Muscle layer of duodenum (tissue), 2 donors: ENCODE data around the gene SLC5A6.
A peak's percentile ranks its signal among the peaks of the same experiment; 100 is the strongest.

ENCODE experiments used
- H3K27ac ChIP-seq: one replicate; pipeline ENCODE4 v1.7.0; 2013; ENCODE audit warnings: mild to moderate bottlenecking, low read length
- H3K27me3 ChIP-seq: one replicate; pipeline ENCODE4 v1.7.0; 2013; ENCODE audit warnings: low read depth, mild to moderate bottlenecking, control low read depth, low read length
- H3K36me3 ChIP-seq, 2 donors: one replicate each; pipeline ENCODE4 v1.7.0; 2013; ENCODE audit warnings: low read length in 2 of 2, control low read depth in 1 of 2, mild to moderate bottlenecking in 1 of 2; ENCODE audit not compliant: insufficient read depth in 2 of 2, control insufficient read depth in 1 of 2
- H3K4me1 ChIP-seq, 2 donors: one replicate each; pipeline ENCODE4 v1.7.0; 2013; ENCODE audit warnings: low read length in 2 of 2, mild to moderate bottlenecking in 2 of 2, control low read depth in 1 of 2, moderate library complexity in 1 of 2; ENCODE audit not compliant: insufficient read depth in 2 of 2, control insufficient read depth in 1 of 2
- H3K4me3 ChIP-seq, 2 donors: one replicate each; pipeline ENCODE4 v1.7.0; 2013; ENCODE audit warnings: low read length in 2 of 2, low read depth in 1 of 2, mild to moderate bottlenecking in 1 of 2
- H3K9me3 ChIP-seq, 2 donors: one replicate each; pipeline ENCODE4 v1.7.0; 2013; ENCODE audit warnings: low read length in 2 of 2, control low read depth in 1 of 2, mild to moderate bottlenecking in 1 of 2; ENCODE audit not compliant: control insufficient read depth in 1 of 2
- donor health status: healthy.

Gene SLC5A6

DNA sequence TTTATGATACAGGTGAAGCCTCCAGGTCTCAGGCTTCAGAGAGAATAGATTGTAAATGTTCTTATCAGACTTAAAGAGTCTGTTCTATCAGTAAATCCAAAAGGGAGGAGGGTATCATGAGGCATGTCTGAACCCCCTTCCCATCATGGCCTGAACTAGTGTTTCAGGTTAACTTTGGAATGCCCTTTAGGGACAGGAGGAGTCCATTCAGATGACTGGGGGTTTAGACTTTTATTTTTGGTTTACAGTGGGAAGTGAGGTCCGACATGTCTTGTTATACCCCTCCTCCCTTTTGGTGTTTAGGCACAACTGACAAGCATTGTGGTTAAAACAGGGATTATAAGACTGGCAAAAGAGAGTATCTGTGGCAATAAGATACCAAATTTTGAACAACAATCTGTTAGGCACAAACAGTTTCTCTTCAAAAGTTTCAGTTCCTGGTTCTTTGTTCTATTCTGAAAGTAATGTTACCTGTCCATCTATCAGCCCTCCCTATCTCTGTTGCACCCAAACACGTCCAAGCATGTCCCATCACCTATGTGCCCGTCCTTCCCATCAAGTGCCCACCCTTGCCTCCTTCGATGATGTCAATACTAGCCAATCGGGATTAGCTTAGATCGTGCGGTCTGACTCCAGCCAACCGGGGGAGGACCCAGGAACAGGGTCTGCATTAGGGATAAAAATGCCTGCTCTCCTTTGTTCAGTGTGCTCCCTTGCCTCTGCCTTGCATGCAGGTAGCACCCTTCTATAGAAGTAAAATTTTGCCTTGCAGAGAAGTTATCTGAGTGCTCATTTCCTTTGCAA lies 46.9 kb downstream of the SLC5A6 start:
- no peaks in the 10 kb centered on the region for H3K36me3 ChIP-seq
- peaks cover 0 to 3% of the 10 kb centered on the region in 2 donors for H3K4me1 ChIP-seq
- no peak overlapping the region for H3K4me3 ChIP-seq
- H3K27ac ChIP-seq, result no peak overlapping the region
- H3K9me3 ChIP-seq, result no peaks in the 10 kb centered on the region
- no peaks in the 10 kb centered on the region for H3K27me3 ChIP-seq

DNA sequence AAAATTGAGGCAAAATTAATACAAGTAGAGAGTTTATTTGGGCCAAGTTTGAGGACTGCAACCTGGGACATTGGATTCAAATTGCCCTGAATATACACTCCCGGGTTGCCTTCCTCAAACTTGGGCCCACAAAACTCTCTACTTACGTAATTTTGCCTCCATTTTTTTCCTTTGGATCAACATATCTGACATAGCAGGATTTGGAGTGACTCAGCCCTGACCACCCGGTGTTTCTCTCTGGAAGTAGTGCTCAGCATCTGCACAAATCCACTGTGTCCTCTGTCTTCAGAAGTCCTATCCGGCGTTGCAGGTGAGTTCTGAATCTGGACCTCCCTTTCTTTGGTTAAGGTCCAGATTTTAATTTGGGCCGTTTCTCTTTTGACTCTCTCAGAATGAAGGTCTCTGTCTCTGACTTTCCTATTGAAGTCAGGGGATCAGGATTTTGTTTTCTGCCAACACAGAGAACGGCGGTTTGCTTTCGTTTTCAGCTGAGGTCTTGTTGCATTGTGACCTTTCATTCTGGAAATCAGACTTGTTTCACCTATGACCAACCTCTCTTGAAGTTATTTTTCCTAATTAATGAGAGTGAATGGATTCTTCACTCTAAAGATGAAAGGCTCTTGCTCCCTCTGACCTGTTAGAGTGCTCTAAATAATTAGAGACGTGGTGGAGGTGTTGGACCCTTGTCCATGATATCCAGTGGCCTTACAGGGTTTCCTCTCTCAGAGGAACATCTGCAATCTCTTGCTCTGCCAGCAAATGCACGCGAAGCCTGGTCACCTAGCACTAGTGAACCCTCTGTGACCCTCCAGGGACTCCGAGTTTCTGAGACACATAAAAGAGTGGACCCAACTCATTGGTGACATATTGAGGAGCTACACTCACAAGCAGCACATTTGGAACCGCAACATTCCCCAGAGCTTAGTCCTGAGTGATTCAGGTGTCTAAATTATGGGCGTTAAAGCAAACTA lies 49.6 kb downstream of the SLC5A6 start:
- peak overlapping the region; percentile 5 for H3K27ac ChIP-seq
- no peaks in the 10 kb centered on the region for H3K4me1 ChIP-seq
- peak overlapping the region in 1 of 2 donors; percentile 23 for H3K4me3 ChIP-seq
- H3K36me3 ChIP-seq, result no peaks in the 10 kb centered on the region
- no peaks in the 10 kb centered on the region for H3K27me3 ChIP-seq
- no peaks in the 10 kb centered on the region for H3K9me3 ChIP-seq

DNA sequence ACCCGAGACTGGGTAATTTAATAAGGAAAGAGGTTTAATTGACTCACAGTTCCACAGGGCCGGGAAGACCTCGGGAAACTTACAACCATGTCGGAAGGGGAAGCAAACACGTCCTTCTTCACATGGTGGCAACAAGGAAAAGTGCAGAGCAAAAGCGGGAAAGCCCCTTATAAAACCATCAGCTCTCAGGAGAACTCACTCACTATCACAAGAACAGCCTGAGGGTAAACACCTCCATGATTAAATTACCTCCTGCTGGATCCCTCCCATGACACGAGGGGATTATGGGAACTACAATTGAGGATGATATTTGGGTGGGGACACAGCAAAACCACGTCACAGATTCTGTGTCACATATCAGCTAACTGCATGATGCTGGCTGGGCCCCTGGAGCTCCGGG lies 51.9 kb downstream of the SLC5A6 start:
- Histone ChIP-seq H3K36me3 (no peaks in the 10 kb centered on the region), H3K4me3 (no peak overlapping the region), H3K9me3 (no peaks in the 10 kb centered on the region), H3K4me1 (no peaks in the 10 kb centered on the region), H3K27me3 (no peaks in the 10 kb centered on the region), H3K27ac (no peak overlapping the region)

DNA sequence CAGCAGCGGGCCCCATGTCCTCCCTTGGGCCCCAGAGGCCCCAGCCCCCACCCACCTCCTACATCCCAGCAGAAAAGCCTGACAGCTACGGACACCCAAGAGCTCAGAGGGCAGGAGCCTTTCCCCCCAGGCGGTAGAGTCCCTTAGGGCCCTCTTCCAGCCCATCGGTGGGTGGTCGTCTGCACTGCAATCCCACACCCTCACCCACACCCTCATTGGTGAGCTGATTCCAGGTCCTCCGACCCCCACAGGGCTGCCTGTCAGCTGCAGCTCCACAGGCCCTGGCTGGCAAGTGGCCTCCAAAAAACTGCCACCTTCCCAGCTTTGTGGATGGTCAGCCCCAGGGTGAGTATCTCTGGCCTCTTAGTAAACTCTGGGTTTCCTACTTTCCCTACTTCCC lies 52.8 kb downstream of the SLC5A6 start:
- Histone ChIP-seq H3K27me3 (no peaks in the 10 kb centered on the region), H3K4me1 (no peaks in the 10 kb centered on the region), H3K4me3 (no peak overlapping the region), H3K36me3 (no peaks in the 10 kb centered on the region), H3K9me3 (no peaks in the 10 kb centered on the region), H3K27ac (no peak overlapping the region)

DNA sequence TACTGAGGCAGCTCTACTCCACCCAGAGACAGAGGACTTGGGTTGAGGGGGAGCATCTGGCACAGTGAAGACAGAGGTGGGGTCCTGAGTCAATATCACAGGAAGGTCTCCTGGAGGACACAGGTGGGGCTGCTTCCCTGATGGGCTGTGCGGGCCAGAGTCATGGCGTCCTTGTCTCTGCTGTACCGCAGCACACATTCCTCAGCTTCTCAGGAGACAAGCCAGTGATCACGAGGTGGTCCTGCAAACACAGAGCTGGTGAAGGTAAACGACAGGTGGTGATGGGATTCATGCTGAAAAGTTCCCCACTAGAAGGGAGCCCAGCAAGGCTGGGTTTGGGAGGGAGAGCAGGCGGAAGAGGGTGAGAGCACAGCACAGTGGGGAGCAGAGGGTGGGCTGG lies 53.6 kb downstream of the SLC5A6 start:
- Histone ChIP-seq H3K4me1 (no peaks in the 10 kb centered on the region), H3K36me3 (no peaks in the 10 kb centered on the region)

DNA sequence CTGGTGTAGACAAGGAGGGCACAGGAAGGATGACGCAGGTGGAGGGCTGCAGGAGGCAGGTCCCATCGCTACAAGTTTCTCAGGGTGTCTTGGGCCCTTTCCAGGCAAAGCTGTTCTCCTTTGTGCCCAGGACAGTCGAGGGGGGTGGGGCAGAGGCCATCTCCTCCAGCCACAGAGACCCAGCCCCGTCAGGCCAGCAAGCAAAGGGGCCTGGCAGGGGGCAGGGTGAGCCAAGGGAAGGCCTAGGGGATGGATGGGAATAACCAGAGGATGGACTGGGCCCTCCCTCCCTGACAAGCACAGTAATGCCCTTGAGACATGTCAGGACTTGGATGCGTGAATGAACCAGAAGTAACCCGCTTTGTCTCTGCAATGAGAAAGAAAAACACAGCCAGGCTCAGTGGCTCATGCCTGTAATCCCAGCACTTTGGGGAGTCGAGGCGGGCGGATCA lies 57.0 kb downstream of the SLC5A6 start:
- H3K4me1 ChIP-seq, result no peaks in the 10 kb centered on the region
- no peak overlapping the region for H3K27ac ChIP-seq
- no peak overlapping the region for H3K4me3 ChIP-seq
- H3K36me3 ChIP-seq, result no peaks in the 10 kb centered on the region
- no peaks in the 10 kb centered on the region for H3K9me3 ChIP-seq
- no peaks in the 10 kb centered on the region for H3K27me3 ChIP-seq

More for the DNA sequence above, 53.6 kb downstream of the SLC5A6 start:
- Histone ChIP-seq H3K4me3 (no peak overlapping the region), H3K27ac (no peak overlapping the region), H3K9me3 (no peaks in the 10 kb centered on the region), H3K27me3 (no peaks in the 10 kb centered on the region)

DNA sequence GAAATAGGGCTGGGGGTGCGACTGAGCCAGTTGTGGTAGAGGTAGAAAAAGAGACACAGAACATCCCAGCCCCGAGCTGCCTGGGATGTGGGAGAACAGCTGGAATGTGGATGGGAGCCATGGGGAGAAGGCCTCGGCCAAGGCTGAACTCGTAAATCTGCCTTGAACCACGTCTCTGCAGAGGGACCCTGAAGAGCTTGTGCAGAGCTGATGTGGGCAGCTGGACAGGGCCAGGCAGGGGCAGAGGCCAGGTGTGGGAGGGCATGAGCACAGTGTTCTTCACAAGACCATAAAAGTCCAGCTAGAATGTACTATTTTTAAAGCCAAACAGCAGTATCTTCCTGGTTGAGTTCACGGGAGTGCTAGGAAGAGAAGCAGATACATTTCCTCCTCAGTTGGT lies 57.6 kb downstream of the SLC5A6 start:
- Histone ChIP-seq H3K4me1 (no peaks in the 10 kb centered on the region), H3K36me3 (no peaks in the 10 kb centered on the region), H3K27me3 (no peaks in the 10 kb centered on the region), H3K27ac (no peak overlapping the region), H3K9me3 (no peaks in the 10 kb centered on the region), H3K4me3 (no peak overlapping the region)

DNA sequence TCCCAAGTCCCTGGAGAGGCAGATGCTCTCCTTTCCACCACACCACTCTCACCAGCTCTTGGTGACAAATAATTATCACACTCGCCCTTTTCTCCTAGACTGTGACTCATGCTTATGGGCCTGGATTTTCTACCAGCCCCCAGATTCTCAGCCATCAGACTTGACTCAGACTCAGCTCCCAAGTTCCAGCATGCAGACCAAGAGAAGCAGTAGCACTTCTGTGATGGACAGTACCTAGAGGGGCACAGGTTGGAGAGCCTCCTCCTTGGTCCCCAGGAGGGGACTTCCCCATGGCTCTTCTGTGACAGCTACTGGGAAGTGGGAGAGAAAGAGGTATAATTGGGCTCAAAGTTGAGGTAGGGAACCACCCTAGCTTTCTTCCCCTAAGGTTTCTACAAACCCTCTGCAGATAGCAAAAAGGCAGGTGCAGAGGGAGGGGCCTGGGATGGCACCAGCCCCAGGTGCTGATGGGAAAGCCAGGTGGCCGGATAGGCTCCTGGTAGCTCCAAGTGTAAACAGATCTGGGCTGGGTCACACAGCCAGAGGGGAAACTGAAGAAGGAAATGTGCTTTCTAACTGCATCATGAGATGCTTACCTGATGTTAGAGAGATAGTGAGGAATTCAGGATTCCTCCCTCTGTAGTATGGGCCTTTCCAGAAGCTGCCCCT lies 59.1 kb downstream of the SLC5A6 start:
- Histone ChIP-seq H3K36me3 (no peaks in the 10 kb centered on the region), H3K27me3 (no peaks in the 10 kb centered on the region), H3K4me3 (no peak overlapping the region), H3K4me1 (no peaks in the 10 kb centered on the region), H3K27ac (no peak overlapping the region), H3K9me3 (no peaks in the 10 kb centered on the region)

DNA sequence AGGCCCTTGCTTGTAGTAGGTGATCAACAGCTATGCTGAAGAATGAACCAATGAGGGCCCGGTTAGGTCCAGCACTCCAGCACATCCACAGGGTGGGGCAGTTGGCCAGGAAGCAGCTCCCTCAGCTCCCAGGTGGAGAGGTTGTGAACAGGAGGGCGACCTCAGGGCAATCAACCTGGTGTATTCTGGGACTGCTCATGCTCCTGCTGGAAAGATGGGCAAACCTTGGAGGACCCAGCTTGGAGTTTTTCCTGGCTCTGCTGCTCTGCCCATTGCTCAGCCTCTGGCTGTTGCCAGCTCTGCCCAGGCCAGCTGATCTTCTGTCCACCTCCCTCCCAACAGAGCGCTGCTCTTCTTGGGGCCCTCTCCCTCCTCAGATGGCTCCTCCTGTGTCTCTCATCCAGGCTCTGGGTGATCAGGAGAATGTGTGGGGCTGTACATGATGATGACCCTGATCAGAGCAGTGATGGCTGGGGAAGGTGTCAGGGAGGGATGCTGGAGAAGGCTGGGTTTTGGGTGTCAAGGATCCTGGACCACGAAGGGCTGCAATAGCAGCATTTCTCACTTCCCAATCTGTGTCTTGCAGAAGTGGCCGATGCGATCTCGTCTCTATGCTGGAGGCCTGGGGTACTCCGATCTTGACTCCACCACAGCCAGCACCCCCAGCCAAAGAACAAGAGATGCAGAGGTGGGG lies 59.8 kb downstream of the SLC5A6 start:
- Histone ChIP-seq H3K9me3 (no peaks in the 10 kb centered on the region), H3K4me3 (no peak overlapping the region), H3K4me1 (no peaks in the 10 kb centered on the region), H3K27me3 (no peaks in the 10 kb centered on the region), H3K36me3 (no peaks in the 10 kb centered on the region), H3K27ac (no peak overlapping the region)

DNA sequence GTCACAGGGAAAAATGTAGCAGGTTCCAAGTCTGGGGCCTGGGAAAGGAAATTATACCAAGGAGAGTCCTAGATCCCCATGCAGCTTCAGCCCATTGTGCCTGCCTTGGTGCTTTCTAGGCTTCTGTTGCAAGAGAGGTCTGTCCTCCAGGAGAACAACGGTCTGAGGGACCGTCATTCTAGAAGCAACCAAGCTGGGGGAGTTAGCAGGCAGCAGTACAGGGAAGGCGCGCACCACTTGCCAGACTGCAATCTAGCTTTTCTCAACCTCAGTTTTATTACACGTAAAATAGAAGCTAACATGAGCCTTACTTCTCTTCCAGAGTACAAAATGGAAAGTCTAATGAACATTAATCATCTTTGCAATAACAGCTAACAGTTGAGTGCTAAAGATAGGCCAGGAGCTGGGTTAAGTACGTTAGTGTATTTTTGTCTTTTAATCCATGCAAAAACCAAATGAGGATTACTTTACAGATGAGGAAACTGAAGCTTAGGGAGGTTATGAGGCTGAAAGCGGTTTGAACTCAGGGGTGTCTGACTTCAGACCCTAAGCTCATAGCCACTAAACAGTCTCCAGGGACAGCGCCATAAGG lies 61.3 kb downstream of the SLC5A6 start:
- Histone ChIP-seq H3K4me3 (no peak overlapping the region), H3K36me3 (no peaks in the 10 kb centered on the region), H3K27me3 (no peaks in the 10 kb centered on the region), H3K4me1 (no peaks in the 10 kb centered on the region), H3K9me3 (no peaks in the 10 kb centered on the region), H3K27ac (no peak overlapping the region)
